CD4-positive, alpha-beta T cell treated with Interleukin-6 at 100 ng/mL for 8 hours (primary cell): ENCODE data around the gene MRPL43.
A peak's percentile ranks its signal among the peaks of the same experiment; 100 is the strongest.
"Not testable (repeated sequence)": the region's sequence is repeated elsewhere in the genome, so short reads cannot be mapped to it uniquely, and the experiment has no call there.

Source experiments
- DNase-seq: peaks from one replicate; pipeline ENCODE4 v3.0.0-alpha.2; 2020; ENCODE audit warnings: mixed read lengths, low spot score

The MRPL43 gene

DNA sequence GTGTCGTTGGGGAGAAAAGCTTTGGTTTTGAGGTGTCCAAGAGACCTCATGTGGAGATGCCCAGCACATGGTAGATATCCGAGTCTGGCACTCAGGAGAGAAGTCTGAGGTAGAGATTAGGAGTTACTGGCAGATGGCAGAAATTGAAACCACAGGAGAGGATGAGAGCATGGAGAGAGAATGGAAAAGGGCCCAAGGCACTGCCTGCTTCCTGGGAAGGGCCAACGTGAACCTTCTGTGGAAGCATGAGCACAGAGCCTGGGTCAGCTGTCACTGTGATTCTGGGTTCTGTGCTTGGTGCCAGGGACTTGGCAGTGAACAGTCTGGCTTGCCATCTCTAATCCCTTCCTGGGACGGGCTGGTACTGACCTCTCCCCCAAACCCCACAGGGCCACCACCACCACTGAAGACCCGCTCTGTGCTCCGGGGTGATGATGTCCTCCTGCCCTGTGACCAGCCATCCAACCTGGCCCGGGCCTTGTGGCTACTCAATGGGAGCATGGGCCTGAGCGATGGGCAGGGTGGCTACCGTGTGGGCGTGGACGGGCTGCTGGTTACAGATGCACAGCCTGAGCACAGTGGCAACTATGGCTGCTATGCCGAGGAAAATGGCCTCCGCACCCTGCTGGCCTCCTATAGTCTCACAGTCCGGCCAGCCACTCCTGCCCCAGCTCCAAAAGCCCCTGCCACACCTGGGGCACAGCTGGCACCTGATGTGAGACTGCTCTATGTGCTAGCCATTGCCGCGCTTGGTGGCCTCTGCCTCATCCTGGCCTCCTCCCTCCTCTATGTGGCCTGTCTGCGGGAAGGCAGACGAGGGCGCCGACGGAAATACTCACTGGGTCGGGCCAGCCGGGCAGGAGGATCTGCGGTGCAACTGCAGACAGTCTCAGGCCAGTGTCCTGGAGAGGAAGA is 4.1 kb downstream of the MRPL43 start:
- DNase-seq = no peak

DNA sequence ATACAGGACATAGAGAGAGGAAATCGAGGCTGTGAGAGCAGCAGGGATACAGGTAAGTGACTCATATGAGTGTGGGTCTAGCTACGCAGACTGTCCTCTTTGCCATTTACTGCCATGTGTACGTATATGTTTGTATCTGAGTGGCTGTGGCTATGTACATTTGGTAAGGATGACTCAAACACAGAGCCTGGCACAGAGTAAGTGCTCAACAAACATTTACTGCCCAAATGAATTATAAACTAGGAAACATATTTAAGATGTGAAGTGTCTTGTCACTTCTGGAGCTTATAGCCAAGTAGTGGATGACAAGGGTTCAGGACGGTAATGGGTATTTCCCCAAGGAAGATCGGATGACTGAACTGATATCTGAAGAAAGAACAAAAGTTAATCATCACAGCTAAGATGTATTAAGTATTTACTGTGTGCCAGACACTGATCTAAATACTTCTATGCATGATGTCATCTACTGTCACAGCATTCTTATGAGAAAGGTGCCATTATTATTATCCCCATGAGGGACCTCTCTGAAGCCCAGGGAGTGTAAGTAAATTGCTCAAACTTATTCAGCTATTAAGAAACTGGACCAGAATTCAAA is 6.0 kb downstream of the MRPL43 start:
- DNase-seq = no peak

GRCh38 chr10:100980711-100981110 is 6.6 kb downstream of the MRPL43 start:
- no peak for DNase-seq

- no peak for DNase-seq
Observed at GRCh38 chr10:100980311-100980710, 7.0 kb downstream of the MRPL43 start.

GRCh38 chr10:100979791-100980272 is 7.5 kb downstream of the MRPL43 start:
- DNase-seq = no peak

DNA sequence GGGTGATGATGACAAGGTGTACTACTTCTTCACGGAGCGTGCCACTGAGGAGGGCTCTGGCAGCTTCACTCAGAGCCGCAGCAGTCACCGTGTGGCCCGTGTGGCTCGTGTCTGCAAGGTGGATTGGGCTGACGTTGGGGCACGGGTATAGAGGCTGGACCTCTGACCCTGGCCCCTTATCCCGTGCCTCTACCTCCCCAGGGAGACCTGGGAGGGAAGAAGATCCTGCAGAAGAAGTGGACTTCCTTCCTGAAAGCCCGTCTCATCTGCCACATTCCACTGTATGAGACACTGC is 8.4 kb downstream of the MRPL43 start:
- no peak for DNase-seq

GRCh38 chr10:100978121-100978900 is 9.0 kb downstream of the MRPL43 start:
- no peak for DNase-seq

- DNase-seq = no peak
Observed at GRCh38 chr10:100977436-100977835, 9.9 kb downstream of the MRPL43 start.

DNA sequence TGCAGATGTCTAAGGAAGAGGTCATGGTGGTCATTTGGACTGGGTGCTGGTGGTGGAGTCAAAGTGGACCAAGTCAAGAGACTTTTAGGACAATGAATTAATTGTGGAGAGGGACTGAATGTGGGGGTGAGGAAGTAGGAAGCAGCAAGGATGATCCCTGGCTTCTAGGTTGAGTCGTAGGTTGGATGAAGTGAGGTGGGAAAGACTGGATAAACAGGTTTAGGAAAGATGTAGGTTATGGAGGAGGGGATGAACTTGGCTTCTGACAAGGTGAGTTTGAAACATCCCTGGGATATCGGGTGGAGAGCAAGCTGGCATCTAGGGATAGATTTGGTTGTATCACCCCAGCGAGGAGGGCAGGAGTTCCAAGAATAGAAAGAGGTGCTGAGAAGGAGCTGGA is 10.4 kb downstream of the MRPL43 start:
- DNase-seq = no peak

- not testable (repeated sequence) for DNase-seq
Observed at GRCh38 chr10:100975397-100975796, 11.9 kb downstream of the MRPL43 start.

DNA sequence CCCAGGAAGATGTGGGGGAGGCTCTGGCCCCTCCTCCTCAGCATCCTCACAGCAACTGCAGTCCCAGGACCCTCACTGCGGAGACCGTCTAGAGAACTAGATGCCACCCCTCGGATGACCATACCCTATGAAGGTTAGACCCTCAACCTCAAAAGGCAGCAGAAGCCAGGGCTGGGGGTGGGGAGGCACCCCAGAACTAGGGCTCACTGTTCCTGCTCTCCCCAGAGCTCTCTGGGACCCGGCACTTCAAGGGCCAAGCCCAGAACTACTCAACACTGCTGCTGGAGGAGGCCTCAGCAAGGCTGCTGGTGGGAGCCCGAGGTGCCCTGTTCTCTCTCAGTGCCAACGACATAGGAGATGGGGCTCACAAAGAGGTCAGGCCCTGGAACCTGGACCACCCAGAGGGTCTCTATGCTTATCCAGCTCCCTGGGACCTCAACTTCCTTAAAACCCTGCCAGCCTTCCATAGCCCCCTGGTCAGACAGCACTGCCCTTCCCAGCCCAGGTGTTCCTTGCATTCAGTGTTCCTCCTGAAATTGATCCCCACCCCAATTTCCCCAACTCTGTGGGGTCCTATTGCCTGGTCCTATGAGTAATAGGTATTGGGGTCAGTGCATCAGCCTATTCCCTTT is 14.3 kb downstream of the MRPL43 start:
- DNase-seq = no peak

DNA sequence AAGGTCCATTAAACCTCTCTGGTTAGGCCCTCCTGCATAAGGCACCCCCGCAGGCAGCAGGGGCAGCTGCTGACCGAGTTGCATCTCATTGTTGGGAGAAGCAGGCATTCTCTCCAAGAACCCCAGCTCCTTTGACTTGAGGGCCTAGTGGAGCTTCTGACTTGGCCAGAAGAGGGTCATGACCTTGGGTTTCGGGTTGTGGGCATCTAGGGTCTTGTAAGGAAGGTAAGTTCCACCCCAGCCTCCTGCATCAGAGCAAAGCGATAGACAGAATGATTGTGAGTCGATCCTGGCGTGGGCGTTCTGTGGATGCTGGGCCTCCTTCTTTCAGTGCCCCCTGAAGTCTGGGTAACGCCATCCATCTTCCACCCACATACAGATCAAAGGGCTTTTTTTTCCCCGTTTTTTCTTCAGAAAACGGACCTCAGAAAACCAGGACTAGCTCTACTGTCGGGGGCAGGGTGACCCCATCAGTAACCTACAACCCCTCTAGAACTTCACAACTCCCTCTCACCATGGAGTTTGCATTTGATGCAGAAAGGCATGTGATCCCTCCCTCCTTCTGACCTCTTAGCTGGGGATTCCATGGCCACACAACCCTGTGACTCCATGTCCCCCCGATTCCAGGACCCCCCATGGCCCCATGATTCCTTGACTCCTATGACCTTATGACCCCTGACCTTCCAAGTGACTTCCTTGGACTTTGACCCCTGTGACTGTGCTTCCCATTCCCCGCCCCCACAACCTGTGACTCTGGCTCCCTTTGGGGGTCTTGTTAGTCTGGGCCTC is 15.0 kb downstream of the MRPL43 start:
- DNase-seq = no peak

DNA sequence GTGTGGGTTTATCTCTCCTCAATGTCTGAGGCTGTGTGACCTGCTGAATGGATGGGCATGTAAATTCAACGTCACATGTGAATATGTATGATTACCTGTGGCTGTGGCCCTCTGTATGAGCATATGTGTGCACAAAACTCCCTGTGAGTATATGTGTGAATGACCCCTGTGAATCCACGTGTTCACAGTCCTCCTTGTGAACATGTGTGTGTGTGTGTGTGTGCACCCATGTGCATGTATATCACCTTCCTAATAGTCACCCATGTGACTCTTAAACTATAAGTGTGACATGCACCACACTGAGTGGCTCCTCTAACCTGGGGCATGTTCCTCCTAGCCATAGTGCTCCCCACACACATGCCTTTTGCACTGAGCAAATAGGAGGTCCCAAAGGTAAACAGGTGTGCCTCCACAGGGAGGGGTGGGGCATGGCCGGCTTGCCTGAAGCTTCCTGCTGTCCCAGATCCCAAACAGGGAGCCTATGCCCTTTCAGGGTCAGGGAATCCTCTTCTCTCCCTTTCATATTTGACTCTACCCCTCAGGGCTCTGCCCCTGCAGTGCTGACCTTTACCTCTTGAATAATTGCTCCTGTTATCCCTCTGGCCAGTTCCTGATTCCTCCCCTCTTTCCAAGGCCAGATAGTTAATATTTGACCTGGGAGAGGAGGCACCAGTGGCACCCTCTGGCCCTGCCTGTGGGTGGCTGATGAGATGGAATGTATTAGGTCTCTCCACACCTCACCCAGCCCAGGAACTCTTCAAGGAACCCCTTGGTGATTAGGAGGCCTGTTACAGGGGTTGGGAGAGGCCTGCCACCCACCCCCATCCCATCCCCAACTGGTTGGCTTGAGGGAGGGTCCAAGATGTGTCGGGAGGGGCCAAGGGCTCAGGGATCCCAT is 16.1 kb downstream of the MRPL43 start:
- no peak for DNase-seq

DNA sequence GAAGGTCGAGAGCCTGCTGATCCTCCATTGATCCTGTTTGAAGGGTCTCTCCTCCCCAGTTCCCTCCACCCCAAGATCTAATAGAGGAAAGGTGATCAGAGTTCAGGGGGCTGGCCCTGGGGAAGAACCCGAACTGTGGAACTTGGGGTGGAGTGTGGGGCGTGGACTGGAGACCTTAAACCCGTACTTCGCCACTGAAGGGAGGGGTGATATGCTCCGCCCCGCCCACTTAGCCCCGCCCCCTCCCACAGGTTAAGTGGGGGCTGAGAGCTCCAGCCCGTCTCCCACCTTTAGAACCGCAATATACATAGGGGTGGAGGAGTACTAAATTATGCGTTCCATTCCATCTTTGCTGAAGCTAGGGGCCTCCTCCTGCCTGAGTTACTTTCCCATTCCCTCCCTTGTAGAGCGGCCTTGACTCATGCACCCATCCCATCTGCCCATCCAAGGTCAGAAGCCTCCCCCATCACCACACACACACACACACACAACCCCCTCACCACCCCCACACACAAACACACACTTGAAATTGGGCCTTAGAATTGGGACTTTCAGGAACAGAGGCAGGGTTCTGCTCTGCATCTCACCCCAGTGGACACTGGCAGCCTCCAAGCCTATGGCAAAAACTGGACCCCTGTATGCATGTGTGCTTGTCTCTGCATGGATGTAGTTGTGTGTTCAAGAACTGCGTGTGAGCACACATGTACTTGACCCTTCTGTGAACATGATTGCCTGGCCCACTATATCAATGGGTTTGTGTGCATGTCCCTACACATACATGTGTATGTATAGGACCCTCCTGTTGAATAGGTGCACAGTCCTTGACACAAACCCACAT is 17.0 kb downstream of the MRPL43 start:
- DNase-seq = no peak

DNA sequence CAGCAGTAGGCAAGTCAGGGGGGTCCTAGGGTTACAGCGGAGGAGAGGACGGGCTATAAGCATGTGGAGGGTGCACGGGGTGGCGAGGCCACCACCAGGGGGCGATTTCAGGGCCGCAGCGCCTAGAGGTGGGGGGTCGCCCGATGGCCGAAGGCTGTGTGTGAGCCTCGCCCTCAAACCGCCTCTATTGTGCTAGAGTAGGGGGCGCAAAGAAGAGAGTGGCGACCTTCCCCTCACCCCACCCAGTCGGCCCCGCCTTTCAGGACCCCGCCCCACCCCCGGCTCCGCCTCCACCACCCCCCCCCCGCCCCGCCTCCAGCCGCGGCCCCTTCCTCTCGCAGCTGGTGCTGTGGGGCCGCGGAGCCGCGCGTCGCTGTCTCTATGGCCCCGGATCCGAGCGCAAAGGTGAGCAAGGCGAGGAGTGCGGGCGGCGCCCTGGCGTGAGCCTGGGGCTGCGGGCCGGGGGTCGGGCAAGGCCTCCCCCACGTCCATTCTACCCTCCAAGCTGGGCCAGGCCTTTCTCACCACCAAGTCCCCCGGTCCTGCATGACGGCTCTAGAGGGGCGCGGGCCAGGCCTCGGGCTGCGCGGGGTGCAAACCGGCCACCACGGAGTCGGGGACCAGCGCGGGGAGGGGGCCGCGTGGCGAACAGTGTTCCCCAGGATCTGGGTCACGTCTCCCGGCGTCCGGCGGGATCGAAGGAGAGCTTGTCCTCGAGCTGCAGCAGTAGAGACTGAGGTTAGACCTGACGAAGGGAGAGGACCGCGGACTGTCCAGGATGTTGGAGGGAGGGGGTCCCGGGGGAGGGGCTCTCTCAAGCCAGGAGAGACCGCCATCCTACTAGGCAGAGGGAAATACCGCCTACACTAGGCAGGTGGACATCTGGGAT is 17.9 kb downstream of the MRPL43 start, which contains the start of gene SEMA4G:
Gene SEMA4G (plus strand): TSS at position 318 of the 889 bp plus-strand sequence. CDS start 3,409 bp downstream, outside the sequence.
- peak; percentile 38 for DNase-seq

- no peak for DNase-seq
Observed at GRCh38 chr10:100968863-100969186, 18.5 kb downstream of the MRPL43 start.

DNA sequence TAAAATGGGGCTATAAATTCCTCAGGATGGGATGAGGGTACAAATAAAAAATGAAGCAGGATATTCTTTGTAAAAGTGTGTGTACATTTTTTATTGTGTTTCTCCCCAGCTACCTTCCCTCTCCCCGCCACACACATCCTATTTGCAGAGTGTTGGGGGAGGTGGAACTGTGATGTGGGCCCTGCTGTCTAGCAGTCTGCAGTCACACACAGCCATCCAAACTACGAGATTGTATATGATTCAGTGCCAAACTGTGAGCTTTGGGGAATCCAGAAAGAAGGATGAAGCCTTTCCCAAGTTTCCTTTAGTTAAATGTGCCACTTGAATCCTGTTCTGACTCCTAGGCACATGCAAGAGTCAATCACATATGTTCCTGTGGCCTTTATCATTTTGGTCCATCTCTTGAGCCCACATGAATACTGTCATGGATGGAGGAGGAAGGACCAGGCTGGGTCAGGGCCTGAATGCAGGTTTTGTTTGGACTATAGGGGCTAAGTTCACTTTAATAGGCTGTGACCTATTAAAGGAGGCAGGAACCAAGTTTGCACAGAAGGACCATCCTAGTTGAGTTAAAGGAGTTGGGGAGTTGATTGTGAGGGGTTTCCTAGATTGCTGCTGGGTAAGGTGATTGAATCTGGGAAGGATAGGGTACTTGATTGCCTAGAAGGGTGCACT is 19.1 kb downstream of the MRPL43 start:
- no peak for DNase-seq

DNA sequence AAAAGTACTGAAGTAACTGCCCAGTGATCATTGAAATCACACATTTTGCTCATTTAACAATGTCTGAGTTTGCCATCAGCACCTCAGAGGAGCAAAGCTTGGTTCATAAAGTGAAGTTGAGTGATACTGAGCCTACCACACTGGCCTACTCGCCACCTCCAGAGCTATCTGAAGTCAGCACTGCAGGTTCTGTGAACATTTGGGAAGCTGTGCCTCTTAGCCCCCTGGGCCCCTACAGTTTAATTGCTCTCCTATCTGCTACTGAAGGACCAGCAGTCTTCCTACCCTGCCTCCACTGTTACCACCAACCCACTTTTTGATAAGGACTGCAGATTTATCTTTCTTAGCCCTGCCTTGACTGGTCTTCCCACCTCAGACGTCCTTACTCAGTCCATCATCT is 20.0 kb downstream of the MRPL43 start:
- no peak for DNase-seq
